SU-DHL-6 (cell line): ENCODE results near the gene UTP15.

Experiments
- EZH2phosphoT487 ChIP-seq: fragments of 200-600 bp; sonication (generic), shearing (Covaris generic); conservative IDR thresholded peaks from 2 replicates; pipeline ENCODE4 v1.6.1; 2018; ENCODE audit warnings: mild to moderate bottlenecking, antibody characterized with exemption, low read length, moderate library complexity, mixed read lengths
- TF ChIP-seq, protein P1 (sequence below): fragments of 200-600 bp; sonication (generic); IDR thresholded peaks from one replicate; pipeline ENCODE4 v1.5.1; 2017; ENCODE audit warnings: antibody characterized with exemption, mild to moderate bottlenecking, low read length, moderate library complexity; ENCODE audit not compliant: insufficient read depth, poor library complexity, severe bottlenecking

DNA sequence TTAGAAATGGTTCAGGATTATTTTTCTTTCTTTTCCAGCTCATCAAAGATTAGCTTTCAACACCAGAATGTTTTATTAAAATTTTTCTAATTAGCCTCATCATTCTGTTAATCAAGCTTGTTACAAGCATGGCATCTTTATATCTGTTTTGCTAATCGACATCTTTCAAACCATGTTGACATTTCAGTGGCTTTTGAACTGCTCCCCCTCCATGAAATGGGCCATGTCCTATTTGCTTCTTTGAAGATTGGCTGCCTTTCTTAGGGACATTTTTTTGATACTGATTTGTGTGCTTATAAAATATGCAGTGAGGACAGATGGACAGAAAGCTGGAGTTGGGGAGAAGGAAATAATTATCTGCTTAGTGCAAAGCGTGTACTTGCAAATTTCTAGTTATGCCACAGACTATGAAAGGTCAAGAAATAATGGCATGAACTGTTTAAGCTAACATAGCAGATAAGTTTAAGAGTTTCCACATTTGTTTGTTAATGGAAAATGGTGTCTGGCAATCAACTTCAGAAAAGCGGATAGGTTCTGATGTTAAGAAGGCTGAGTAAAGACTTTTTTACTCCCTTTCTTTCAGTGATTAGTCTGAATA lies 39.8 kb upstream of the UTP15 start:
- TF ChIP-seq, protein P1, sequence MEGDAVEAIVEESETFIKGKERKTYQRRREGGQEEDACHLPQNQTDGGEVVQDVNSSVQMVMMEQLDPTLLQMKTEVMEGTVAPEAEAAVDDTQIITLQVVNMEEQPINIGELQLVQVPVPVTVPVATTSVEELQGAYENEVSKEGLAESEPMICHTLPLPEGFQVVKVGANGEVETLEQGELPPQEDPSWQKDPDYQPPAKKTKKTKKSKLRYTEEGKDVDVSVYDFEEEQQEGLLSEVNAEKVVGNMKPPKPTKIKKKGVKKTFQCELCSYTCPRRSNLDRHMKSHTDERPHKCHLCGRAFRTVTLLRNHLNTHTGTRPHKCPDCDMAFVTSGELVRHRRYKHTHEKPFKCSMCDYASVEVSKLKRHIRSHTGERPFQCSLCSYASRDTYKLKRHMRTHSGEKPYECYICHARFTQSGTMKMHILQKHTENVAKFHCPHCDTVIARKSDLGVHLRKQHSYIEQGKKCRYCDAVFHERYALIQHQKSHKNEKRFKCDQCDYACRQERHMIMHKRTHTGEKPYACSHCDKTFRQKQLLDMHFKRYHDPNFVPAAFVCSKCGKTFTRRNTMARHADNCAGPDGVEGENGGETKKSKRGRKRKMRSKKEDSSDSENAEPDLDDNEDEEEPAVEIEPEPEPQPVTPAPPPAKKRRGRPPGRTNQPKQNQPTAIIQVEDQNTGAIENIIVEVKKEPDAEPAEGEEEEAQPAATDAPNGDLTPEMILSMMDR, result no peak
- no peak for TF ChIP-seq EZH2phosphoT487
